SW480 (cell line): Measurements from ENCODE around the gene GRHL3.
A peak's percentile ranks its signal among the peaks of the same experiment; 100 is the strongest.

Source experiments
- DNase-seq: peaks from one replicate; pipeline ENCODE4 v3.0.0-alpha.2; 2016; ENCODE audit warnings: low spot score

Gene GRHL3

GRCh38 chr1:24293392-24294227, 25.5 kb upstream of the GRHL3 start:
- no peak for DNase-seq

- no peak for DNase-seq
Observed at GRCh38 chr1:24294228-24294672, 24.9 kb upstream of the GRHL3 start.

GRCh38 chr1:24294716-24295371, 24.3 kb upstream of the GRHL3 start:
- DNase-seq, result no peak

- DNase-seq, result no peak
Observed at GRCh38 chr1:24295535-24295934, 23.6 kb upstream of the GRHL3 start.

- no peak for DNase-seq
Observed at GRCh38 chr1:24297187-24297851, 21.8 kb upstream of the GRHL3 start.

GRCh38 chr1:24297852-24298232, 21.3 kb upstream of the GRHL3 start:
- DNase-seq, result no peak

GRCh38 chr1:24298606-24299005, 20.6 kb upstream of the GRHL3 start:
- no peak for DNase-seq

GRCh38 chr1:24299901-24300300, 19.3 kb upstream of the GRHL3 start:
- no peak for DNase-seq

GRCh38 chr1:24300971-24301784, 18.0 kb upstream of the GRHL3 start:
- DNase-seq, result no peak

- DNase-seq, result no peak
Observed at GRCh38 chr1:24301785-24302175, 17.4 kb upstream of the GRHL3 start.

GRCh38 chr1:24302209-24302611, 16.9 kb upstream of the GRHL3 start:
- DNase-seq, result no peak

GRCh38 chr1:24303600-24303999, 15.6 kb upstream of the GRHL3 start:
- no peak for DNase-seq

- DNase-seq, result no peak
Observed at GRCh38 chr1:24304763-24305162, 14.4 kb upstream of the GRHL3 start.

GRCh38 chr1:24308365-24309015, 10.7 kb upstream of the GRHL3 start:
- DNase-seq, result no peak

- no peak for DNase-seq
Observed at GRCh38 chr1:24309762-24310485, 9.2 kb upstream of the GRHL3 start.

GRCh38 chr1:24311234-24311633, 7.9 kb upstream of the GRHL3 start:
- no peak for DNase-seq

GRCh38 chr1:24311741-24312140, 7.4 kb upstream of the GRHL3 start:
- no peak for DNase-seq

GRCh38 chr1:24315391-24315790, 3.8 kb upstream of the GRHL3 start:
- DNase-seq, result no peak

GRCh38 chr1:24316645-24317044, 2.5 kb upstream of the GRHL3 start:
- no peak for DNase-seq

GRCh38 chr1:24317081-24317480, 2.1 kb upstream of the GRHL3 start:
- DNase-seq, result peak; percentile 83
